Right lobe of liver (tissue), 6 donors: ENCODE results near the gene ATRNL1. TPM values are rescaled to one million over a fixed set of nuclear protein-coding genes. Genes with fewer than 3 reads are reported as not detected.
A peak's percentile ranks its signal among the peaks of the same experiment; 100 is the strongest.
"Not testable (repeated sequence)": the region's sequence is repeated elsewhere in the genome, so short reads cannot be mapped to it uniquely, and the experiment has no call there.

Source experiments
- ATAC-seq, 4 donors: fragments of 200-7000 bp; cut with Tn5 transposase; one replicate each; pipeline ENCODE4 v1.9.1; 2020; ENCODE audit warnings: mild to moderate bottlenecking in 4 of 4, moderate library complexity in 4 of 4
- DNase-seq, 3 donors: peaks; one replicate each; pipeline ENCODE4 v3.0.0-alpha.2; 2020
- H3K27ac ChIP-seq, 3 donors: fragments of 200-600 bp; one replicate each; pipeline ENCODE4 v1.8.0; 2022
- H3K27me3 ChIP-seq, 2 donors: fragments of 200-600 bp; one replicate each; pipeline ENCODE4 v1.8.0; 2022
- H3K36me3 ChIP-seq, 4 donors: fragments of 200-600 bp; sonication (generic) in 1 of 4; one replicate each; pipeline versions ENCODE4 v1.5.1 to v1.8.0; 2017 to 2022; ENCODE audit warnings: control low read depth in 1 of 4
- H3K4me1 ChIP-seq, 4 donors: fragments of 200-600 bp; sonication (generic) in 1 of 4; one replicate each; pipeline versions ENCODE4 v1.5.1 to v1.8.0; 2017 to 2022; ENCODE audit warnings: control low read depth in 1 of 4
- H3K4me3 ChIP-seq, 3 donors: fragments of 200-600 bp; one replicate each; pipeline ENCODE4 v1.8.0; 2022
- H3K9me3 ChIP-seq, 4 donors: fragments of 200-600 bp; sonication (generic) in 1 of 4; one replicate each; pipeline versions ENCODE4 v1.5.1 to v1.8.0; 2017 to 2022; ENCODE audit warnings: control low read depth in 1 of 4
- POLR2A ChIP-seq: fragments of 450-650 bp; IDR thresholded peaks from one replicate; pipeline ENCODE4 v1.6.1; 2017; ENCODE audit warnings: antibody characterized with exemption, mild to moderate bottlenecking
- WGBS: methylation state at CpG from one replicate; pipeline ENCODE4 v1.1.6; 2018; ENCODE audit warnings: low coverage, low lambda C conversion rate; ENCODE audit not compliant: insufficient coverage; ENCODE audit errors: missing lambda C conversion rate; 5-methylcytosine and 5-hydroxymethylcytosine counted together
- intact Hi-C, 2 donors: fragments of 100-400 bp; cut with DNase I; formaldehyde crosslinking; loops; one replicate each; pipeline versions ENCODE4 v1.11.2 to v1.14.1; 2022
- total RNA-seq, 6 experiments: library from RNA; depleted of rRNA in 2 of 6; stranded (reverse); fragments of >200 nt in 2 of 6; fragmentation: NEBNext Ultra II Directional in 3 of 6; extraction: Animal tissue kit (Norgen Biotek cat#: 25700) in 3 of 6; gene quantifications; one replicate each; pipeline versions ENCODE4 v1.1.0 to v1.2.4, GENCODE V29; 2016 to 2023
- TF ChIP-seq, protein P1 (sequence below), 4 donors: fragments of 200-600 bp in 3 of 4; fragments of 450-650 bp in 1 of 4; IDR thresholded peaks; one replicate each; pipeline versions ENCODE4 v1.5.1 to v1.8.0; 2016 to 2022; ENCODE audit warnings: antibody characterized with exemption in 4 of 4, mild to moderate bottlenecking in 2 of 4
- donor health status: DM: no; HTN: yes; CAD: no.
- donor health status: DM: no; HTN: no; CAD: no.
- donor health status: DM: no; HTN: no; CAD: no.
- donor health status: DM: no; HTN: yes; CAD: no.
- donor health status: DM: no; HTN: yes; CAD: no.

ATRNL1 gene
- total RNA-seq, 6 experiments from 2014 or later = 0.81 to 5.3 (median 2.6) TPM

- DNase-seq = no peak
- no peaks in the 10 kb centered on the region for H3K9me3 ChIP-seq
- no peaks in the 10 kb centered on the region for H3K36me3 ChIP-seq
- no peaks in the 10 kb centered on the region for H3K4me1 ChIP-seq
- intact Hi-C loops = no loop called here
- ATAC-seq = no peak
- no peak overlapping the region for H3K27ac ChIP-seq
- no peak overlapping the region for H3K4me3 ChIP-seq
- WGBS = 53% methylated on average over 3 of the region's 3 CpGs
- no peaks in the 10 kb centered on the region for H3K27me3 ChIP-seq
- TF ChIP-seq POLR2A = no peak
- TF ChIP-seq, protein P1, sequence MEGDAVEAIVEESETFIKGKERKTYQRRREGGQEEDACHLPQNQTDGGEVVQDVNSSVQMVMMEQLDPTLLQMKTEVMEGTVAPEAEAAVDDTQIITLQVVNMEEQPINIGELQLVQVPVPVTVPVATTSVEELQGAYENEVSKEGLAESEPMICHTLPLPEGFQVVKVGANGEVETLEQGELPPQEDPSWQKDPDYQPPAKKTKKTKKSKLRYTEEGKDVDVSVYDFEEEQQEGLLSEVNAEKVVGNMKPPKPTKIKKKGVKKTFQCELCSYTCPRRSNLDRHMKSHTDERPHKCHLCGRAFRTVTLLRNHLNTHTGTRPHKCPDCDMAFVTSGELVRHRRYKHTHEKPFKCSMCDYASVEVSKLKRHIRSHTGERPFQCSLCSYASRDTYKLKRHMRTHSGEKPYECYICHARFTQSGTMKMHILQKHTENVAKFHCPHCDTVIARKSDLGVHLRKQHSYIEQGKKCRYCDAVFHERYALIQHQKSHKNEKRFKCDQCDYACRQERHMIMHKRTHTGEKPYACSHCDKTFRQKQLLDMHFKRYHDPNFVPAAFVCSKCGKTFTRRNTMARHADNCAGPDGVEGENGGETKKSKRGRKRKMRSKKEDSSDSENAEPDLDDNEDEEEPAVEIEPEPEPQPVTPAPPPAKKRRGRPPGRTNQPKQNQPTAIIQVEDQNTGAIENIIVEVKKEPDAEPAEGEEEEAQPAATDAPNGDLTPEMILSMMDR (IDR thresholded peaks at IDR 0.05) = no peak
Observed at GRCh38 chr10:115173915-115174443, 80.8 kb downstream of the ATRNL1 start.

GRCh38 chr10:115207276-115207675, 114.1 kb downstream of the ATRNL1 start:
- 81% methylated on average over 2 of the region's 2 CpGs for WGBS
- H3K4me3 ChIP-seq = peak overlapping the region in 1 of 3 donors; percentile 7
- H3K27me3 ChIP-seq, H3K9me3 ChIP-seq, H3K4me1 ChIP-seq, H3K36me3 ChIP-seq, ATAC-seq, intact Hi-C loops, DNase-seq, H3K27ac ChIP-seq: not testable (repeated sequence)

GRCh38 chr10:115209133-115209532, 116.0 kb downstream of the ATRNL1 start:
- WGBS = 79% methylated on average over 1 of the region's 1 CpG
- intact Hi-C loops = no loop called here
- DNase-seq = no peak
- ATAC-seq = no peak
- no peaks in the 10 kb centered on the region for H3K4me1 ChIP-seq
- H3K9me3 ChIP-seq = no peaks in the 10 kb centered on the region
- no peaks in the 10 kb centered on the region for H3K36me3 ChIP-seq
- H3K27me3 ChIP-seq = no peaks in the 10 kb centered on the region
- no peak overlapping the region for H3K27ac ChIP-seq
- TF ChIP-seq POLR2A = no peak
- TF ChIP-seq, protein P1 (IDR thresholded peaks at IDR 0.05) = no peak
- H3K4me3 ChIP-seq = no peak overlapping the region

- Histone ChIP-seq H3K4me3 (no peak overlapping the region), H3K9me3 (no peaks in the 10 kb centered on the region), H3K27ac (no peak overlapping the region), H3K36me3 (no peaks in the 10 kb centered on the region), H3K4me1 (no peaks in the 10 kb centered on the region), H3K27me3 (no peaks in the 10 kb centered on the region)
- TF ChIP-seq, protein P1 (IDR thresholded peaks at IDR 0.05) = no peak
- DNase-seq (no peak), ATAC-seq (no peak)
- intact Hi-C loops = no loop called here
- WGBS = 71% methylated on average over 2 of the region's 2 CpGs
Observed at GRCh38 chr10:115214829-115215228, 121.7 kb downstream of the ATRNL1 start.

DNA sequence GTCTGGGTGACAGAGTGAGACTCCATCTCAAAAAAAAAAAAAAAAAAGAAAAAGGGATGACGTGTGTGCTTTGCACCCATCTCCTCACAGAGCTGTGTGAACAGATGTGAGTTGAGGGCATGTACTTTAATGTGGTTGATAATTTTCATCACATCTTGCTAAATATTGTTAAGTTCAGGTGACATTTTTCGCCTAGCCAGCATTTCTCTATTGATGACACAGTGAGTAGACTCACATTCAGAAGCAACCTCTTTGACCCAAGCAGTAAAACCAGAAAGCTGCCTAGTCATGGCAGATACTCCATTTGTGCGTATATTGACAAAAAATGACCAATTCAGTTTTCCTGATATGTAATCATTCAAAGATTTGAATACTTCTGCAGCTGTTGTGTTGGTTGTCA, 126.0 kb downstream of the ATRNL1 start:
- Histone ChIP-seq H3K4me1 (no peaks in the 10 kb centered on the region), H3K27me3 (no peaks in the 10 kb centered on the region), H3K36me3 (no peaks in the 10 kb centered on the region), H3K4me3 (no peak overlapping the region), H3K27ac (no peak overlapping the region), H3K9me3 (no peaks in the 10 kb centered on the region)
- TF ChIP-seq, protein P1 (IDR thresholded peaks at IDR 0.05) = no peak
- TF ChIP-seq POLR2A = no peak
- intact Hi-C loops = no loop called here
- no peak for ATAC-seq
- DNase-seq = no peak
- 68% methylated on average over 3 of the region's 3 CpGs for WGBS
